Measurements from ENCODE around the gene NEDD8.

NEDD8 gene

GRCh38 chr14:24262821-24263733 lies 30.9 kb upstream of the NEDD8 start, which contains the start of gene TGM1:
Gene TGM1, minus strand, starts transcription at chr14:24263177. Its CDS starts 825 bp downstream, at chr14:24262352.
- no peak for DNase-seq

GRCh38 chr14:24261969-24262327 lies 29.8 kb upstream of the NEDD8 start:
- no peak for DNase-seq

GRCh38 chr14:24261256-24261968 lies 29.2 kb upstream of the NEDD8 start:
- no peak for DNase-seq

DNA sequence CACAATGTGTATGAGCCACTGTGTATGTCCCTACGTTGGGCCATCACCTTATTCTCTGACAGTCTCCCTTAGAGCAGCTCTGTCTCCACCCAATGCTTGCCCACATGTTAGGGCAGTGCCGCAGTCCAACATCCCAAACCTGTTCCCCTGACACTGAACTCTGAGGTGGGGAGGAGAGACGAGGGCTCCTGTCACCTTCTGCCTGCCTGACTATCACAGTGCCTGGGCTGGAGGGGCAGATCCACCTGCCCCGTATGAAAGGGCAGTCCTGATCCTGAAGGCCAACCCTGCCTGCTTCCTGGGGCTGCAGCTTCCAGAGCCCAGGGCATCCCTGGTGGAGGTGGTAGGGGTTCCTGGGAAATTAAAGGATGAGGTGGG lies 28.6 kb upstream of the NEDD8 start:
- DNase-seq: no peak

- no peak for DNase-seq
Measured at GRCh38 chr14:24260026-24260779, 28.0 kb upstream of the NEDD8 start.

DNA sequence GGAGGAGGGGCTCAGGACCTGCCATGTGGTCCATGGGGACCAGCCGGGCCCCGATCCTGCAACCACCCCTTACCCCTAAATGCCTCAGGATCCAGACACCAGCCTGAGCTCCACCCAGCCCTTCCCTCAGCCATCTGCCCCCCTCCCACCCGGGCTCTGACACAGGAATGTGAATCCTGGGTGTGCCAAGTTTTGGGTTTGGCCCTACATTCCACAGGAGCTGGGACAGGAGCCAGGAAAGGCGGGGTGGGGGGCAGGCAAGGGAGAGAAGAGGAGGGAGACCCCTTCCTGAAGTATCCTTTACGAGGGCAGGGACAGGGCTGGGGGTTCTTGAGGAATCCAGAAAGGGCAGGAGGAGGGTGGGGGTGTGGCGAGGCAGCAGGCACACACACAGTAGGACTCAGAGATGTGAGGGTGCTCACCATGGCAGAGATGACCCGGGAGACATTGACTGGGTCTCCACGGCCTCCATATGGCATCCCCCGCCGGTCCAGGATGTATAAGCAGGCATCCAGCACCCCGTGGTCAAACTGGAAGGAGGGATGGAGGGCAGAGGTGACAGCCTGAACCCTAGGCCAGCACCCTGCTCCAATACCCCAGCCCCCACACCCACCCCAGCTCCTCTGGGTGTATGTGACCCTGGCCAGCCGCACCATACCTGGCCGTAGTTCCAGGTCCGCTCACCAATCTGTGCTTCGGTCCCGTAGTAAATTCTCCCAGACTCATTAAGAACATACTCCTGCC lies 27.3 kb upstream of the NEDD8 start:
- no peak for DNase-seq

- no peak for DNase-seq
Measured at GRCh38 chr14:24258548-24259265, 26.5 kb upstream of the NEDD8 start.

DNA sequence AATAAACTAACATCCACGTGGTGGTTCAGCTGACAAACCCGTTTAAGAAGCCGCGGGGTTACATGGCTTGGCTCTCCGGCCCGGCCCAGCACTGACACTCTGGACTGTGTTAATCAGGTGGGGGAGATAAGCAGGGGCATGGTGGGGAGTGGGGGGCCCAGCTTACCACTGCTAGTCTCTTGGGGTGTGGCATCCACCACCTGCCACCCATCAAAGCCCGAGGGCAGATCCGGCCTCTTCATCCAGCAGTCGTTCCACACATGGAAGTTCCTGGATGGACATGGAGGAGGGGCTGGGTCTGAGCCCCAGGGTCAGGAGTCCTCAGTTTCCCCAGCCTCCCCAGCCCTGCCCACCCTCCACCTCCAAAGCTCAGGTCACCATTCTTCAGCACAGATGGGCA lies 26.0 kb upstream of the NEDD8 start:
- no peak for DNase-seq

DNA sequence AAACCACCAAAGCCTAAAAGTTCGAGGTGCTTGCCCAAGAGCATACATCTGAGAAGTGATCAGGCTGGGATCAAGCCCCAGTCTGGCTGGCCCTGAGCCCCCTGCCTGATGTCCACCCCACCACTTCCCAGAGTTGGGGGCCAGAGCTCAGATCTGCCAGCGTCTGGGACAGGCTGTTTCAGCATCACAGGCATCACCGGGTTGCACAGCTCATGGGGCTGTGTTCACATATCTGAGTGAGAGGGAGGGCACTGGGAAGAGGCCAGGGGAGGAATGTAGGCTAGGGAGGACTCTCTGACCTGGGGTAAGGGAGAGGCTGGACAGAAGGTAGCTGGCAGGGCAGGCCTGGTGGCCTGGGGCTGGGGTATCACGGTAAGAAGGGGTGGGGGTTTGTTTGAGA lies 24.8 kb upstream of the NEDD8 start:
- DNase-seq: no peak

GRCh38 chr14:24255931-24256711 lies 24.0 kb upstream of the NEDD8 start:
- DNase-seq: no peak

DNA sequence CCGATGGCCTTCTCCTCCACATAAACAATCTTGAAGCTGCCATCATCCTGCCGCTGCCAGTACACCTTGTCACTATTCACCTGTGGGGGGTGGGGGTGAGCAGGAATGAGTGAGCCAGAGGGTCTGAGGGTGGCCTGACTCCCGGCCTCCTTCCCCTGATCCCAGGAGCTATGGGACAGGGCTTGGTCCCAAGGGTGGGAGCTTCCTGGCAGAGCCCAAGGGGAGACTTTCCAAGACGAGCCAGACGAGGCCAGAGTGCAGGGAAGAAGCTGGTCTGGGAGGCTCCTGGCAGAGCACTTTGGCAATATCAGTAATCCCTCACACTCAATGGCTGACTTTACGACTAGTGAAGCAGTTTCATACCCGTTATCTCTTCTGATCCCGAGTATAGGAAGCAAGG lies 23.3 kb upstream of the NEDD8 start:
- no peak for DNase-seq

DNA sequence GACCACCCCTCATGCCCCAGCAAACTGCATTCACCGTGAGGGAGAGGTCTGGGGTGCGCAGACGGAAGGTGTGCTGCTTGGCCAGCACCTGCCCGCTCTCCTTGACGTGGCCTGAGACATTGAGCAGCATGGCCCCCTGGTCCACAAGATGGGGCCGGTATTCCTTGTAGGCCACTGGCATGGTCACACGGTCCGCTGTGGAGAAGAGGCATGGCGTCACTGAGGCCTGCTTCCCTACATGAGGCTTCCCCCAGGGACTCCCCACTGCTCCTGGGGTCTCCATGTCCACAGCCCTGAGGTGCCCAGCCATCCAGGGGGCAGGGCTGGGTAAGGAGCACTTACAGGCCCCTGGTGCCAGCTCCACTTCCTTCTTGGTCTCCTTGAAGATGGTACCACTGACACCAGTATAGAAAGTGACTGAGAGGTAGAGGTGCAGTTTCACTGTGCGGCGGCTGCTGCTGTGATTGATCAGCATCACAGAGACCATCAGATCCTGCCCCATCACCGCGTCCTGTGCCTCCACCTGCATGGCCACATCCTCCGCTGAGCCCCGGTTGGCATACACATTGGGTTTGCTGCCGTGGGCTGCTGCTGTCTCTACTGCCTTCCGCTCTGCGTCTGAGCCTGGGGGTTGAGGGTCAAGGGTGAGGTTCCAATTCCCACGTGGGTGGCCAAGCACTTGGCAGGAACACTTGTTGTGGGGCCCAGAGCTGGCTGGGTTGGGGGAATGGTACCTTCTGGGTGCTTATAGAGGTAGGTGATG lies 22.6 kb upstream of the NEDD8 start:
- DNase-seq: no peak

DNA sequence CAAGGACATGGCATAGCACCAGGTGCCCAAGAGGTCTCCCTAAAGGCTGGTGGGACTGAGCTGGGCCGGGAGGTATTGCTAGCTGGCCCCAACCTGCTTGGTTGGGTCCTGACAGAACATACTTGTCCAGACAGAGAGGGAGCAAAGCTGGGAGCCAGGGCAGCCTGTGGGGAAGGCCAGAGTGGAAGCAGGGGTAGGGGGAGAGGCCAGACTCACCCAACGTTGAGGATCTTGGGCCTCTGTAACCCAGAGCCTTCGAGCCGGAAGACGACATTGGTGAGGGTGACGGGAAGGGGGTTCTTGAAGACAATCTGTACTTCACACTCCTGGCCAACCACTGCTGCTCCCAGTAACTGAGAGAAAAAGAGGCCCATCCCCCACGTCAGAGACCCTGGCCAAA lies 21.8 kb upstream of the NEDD8 start:
- no peak for DNase-seq

GRCh38 chr14:24252289-24253124 lies 20.3 kb upstream of the NEDD8 start:
- DNase-seq: no peak

- no peak for DNase-seq
Measured at GRCh38 chr14:24251880-24252288, 19.7 kb upstream of the NEDD8 start.

GRCh38 chr14:24250354-24250753 lies 18.2 kb upstream of the NEDD8 start:
- DNase-seq: no peak

DNA sequence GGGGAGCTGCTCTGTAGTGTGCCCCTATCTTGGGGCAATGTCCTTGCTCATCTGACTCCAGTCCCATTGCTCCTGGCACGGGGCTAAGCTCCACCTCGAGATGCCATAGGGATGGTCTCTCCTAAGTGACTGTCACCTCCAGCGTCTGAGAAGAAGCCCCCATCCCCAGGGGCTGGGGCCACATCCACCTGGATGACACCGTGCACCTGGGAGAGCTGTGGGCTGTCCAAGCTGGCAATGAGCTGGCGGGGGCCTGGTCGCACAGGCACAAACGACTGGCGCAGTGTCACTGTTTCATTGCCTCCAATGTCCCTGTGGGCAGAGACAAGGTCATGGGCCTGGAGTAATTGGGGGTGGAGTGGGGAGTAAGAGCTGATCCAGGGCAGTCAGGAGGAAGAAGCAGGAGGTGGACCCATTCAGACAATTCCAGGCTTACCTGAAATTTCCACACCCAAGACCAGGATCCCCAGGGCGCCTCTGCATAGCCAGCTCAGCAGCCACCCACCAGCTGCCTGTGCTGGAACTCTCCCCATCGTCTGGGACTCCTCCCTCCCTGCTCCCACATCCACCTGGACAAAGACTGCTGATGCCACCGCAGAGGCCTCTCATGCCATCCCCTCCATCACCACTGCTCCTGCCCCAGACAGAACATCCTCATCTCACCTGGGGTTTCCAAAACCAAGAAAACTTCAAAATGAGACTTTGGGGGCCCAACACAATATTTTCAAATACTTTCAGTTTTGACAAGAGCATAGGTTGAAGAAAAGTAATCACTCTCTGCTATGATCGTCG lies 17.3 kb upstream of the NEDD8 start:
- DNase-seq: no peak

- no peak for DNase-seq
Measured at GRCh38 chr14:24247422-24247821, 15.3 kb upstream of the NEDD8 start.

DNA sequence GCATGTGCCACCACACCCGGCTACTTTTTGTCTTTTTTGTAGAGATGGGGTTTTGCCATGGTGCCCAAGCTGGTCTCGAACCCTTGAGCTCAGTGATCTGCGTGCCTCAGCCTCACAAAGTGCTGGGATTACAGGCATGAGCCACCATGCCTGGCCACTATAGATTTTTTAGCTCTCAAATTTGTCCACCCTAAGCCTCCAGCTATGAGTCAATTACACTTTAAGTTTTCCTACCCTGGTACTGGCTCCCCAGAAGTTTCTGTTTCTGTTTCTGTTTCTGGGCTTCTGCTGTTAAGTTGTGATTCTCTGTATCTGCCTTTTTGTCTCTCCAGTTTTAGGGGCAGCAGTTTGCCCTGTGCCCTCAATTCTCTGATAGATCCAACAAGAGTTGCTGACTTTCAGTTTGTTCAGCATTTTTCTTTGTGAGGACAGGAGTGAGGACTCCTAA lies 14.6 kb upstream of the NEDD8 start:
- DNase-seq: no peak
